ENCODE results near the gene EVA1B. TPM values are rescaled to one million over a fixed set of nuclear protein-coding genes. Genes with fewer than 3 reads are reported as not detected.

Gene EVA1B
- total and polyA plus RNA-seq, 7 donors: 2.6 to 13.7 (median 6.0) TPM

DNA sequence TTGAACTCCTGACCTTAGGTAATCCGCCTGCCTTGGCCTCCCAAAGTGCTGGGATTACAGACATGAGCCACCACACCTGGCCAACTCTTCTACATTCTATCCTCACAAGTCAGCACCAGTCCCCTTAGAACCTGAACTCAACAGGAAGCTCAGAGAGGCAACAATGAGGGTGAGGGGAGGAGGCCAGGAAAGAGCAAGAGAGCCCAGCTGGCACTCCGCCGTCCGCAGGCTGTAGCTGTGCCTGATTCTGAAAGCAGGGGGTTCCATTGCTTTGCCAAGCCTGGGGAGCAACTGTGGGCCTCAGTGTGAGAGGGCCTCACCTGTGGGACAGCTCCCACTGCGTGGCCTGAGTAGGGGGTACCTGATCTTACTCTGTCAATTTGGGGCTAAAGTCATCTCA, 43.6 kb upstream of the EVA1B start:
- no peaks in the 10 kb centered on the region for H3K27me3 ChIP-seq (ENCODE audit: insufficient read depth in 3 of 3, low read length in 2 of 3)
- H3K36me3 ChIP-seq (ENCODE audit: insufficient read depth in 1 of 2, low read depth in 1 of 2): peaks cover 3 to 48% of the 10 kb centered on the region in 2 donors
- H3K27ac ChIP-seq: peak overlapping the region; percentile 16
- ATAC-seq (no peak), DNase-seq (no peak)
- WGBS, 3 donors: 72 to 77% (median 77%) methylated on average over 5 of the region's 5 CpGs
- no peak overlapping the region for H3K4me3 ChIP-seq
- H3K9me3 ChIP-seq: no peaks in the 10 kb centered on the region
- TF ChIP-seq, protein P1, sequence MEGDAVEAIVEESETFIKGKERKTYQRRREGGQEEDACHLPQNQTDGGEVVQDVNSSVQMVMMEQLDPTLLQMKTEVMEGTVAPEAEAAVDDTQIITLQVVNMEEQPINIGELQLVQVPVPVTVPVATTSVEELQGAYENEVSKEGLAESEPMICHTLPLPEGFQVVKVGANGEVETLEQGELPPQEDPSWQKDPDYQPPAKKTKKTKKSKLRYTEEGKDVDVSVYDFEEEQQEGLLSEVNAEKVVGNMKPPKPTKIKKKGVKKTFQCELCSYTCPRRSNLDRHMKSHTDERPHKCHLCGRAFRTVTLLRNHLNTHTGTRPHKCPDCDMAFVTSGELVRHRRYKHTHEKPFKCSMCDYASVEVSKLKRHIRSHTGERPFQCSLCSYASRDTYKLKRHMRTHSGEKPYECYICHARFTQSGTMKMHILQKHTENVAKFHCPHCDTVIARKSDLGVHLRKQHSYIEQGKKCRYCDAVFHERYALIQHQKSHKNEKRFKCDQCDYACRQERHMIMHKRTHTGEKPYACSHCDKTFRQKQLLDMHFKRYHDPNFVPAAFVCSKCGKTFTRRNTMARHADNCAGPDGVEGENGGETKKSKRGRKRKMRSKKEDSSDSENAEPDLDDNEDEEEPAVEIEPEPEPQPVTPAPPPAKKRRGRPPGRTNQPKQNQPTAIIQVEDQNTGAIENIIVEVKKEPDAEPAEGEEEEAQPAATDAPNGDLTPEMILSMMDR (IDR thresholded peaks at IDR 0.05): no peak
- H3K4me1 ChIP-seq: peaks cover 56% of the 10 kb centered on the region
- intact Hi-C loops (cut with DNase I): loop anchor here in 1 of 2 donors (5.0 kb wide), 1 partner anchor 65 kb away; no protein-coding TSS in a partner anchor

- peak overlapping the region; percentile 24 for H3K27ac ChIP-seq
- H3K4me3 ChIP-seq: no peak overlapping the region
- intact Hi-C loops (cut with DNase I): loop anchor here in 1 of 2 donors (5.0 kb wide), 1 partner anchor 64 kb away; no protein-coding TSS in a partner anchor
- TF ChIP-seq, protein P1 (IDR thresholded peaks at IDR 0.05): no peak
- ATAC-seq: peak in 2 of 4 donors; percentile 20 to 23
- WGBS, 3 donors: 33 to 44% (median 33%) methylated on average over 18 of the region's 18 CpGs
- peaks cover 3 to 57% of the 10 kb centered on the region in 2 donors for H3K36me3 ChIP-seq (ENCODE audit: insufficient read depth in 1 of 2, low read depth in 1 of 2)
- no peaks in the 10 kb centered on the region for H3K9me3 ChIP-seq
- H3K4me1 ChIP-seq: peaks cover 47% of the 10 kb centered on the region
- H3K27me3 ChIP-seq (ENCODE audit: insufficient read depth in 3 of 3, low read length in 2 of 3): no peaks in the 10 kb centered on the region
- DNase-seq: peak in 1 of 2 donors; percentile 69
These were observed 42.7 kb upstream of the EVA1B start for GRCh38 chr1:36366091-36366661.

- DNase-seq (peak; percentile 66 to 84), ATAC-seq (peak in 1 of 4 donors; percentile 14)
- Histone ChIP-seq H3K9me3 (no peaks in the 10 kb centered on the region), H3K27ac (peak overlapping the region; percentile 24), H3K36me3 (ENCODE audit: insufficient read depth in 1 of 2, low read depth in 1 of 2) (peaks cover 3 to 65% of the 10 kb centered on the region in 2 donors), H3K4me1 (peaks cover 46% of the 10 kb centered on the region), H3K27me3 (ENCODE audit: insufficient read depth in 3 of 3, low read length in 2 of 3) (no peaks in the 10 kb centered on the region), H3K4me3 (no peak overlapping the region)
- intact Hi-C loops (cut with DNase I): loop anchor here in 1 of 2 donors (5.0 kb wide), 1 partner anchor 63 kb away; no protein-coding TSS in a partner anchor
- TF ChIP-seq, protein P1 (IDR thresholded peaks at IDR 0.05): no peak
- 55 to 88% (median 74%) methylated on average over 1 of the region's 1 CpG for WGBS, 3 donors
These were observed 41.9 kb upstream of the EVA1B start for GRCh38 chr1:36365381-36365780.

DNA sequence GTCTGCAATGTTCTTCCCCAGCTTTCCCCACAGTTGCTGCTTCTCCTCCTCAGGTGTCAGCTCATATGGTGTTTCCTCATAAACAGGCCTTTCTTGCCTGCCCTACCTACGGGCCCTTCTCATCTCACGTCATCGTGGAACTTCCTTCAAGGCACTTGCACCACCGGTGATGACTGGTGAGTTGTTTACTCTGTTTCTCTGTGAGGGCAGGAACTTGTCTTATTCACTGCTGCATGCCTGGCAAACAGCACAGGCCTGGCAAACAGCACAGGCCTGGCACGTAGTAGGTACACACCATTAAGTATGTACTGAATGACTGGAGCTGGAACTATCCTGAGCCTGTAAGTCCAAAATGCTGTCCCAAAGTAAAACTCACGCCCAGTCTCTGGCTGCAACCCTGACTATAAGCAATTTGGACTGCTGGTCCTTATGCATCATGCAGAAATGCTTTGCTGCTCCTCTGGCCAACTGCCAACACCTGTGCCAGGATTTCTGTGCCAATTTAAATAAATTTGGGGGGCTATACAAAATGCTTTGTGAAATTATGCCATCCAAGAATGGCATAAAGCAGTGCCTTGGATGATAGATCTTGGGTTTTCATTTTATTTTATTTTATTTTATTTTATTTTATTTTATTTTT, 36.6 kb upstream of the EVA1B start:
- intact Hi-C loops (cut with DNase I): no loop called here
- DNase-seq: no peak

More for the DNA sequence above, 36.6 kb upstream of the EVA1B start:
- TF ChIP-seq, protein P1 (IDR thresholded peaks at IDR 0.05): no peak
- no peak overlapping the region for H3K4me3 ChIP-seq
- peaks cover 6 to 87% of the 10 kb centered on the region in 2 donors for H3K36me3 ChIP-seq (ENCODE audit: insufficient read depth in 1 of 2, low read depth in 1 of 2)
- no peaks in the 10 kb centered on the region for H3K27me3 ChIP-seq (ENCODE audit: insufficient read depth in 3 of 3, low read length in 2 of 3)
- peak; percentile 15 to 59 (median 32) for ATAC-seq
- H3K9me3 ChIP-seq: no peaks in the 10 kb centered on the region
- 37 to 76% (median 54%) methylated on average over 6 of the region's 6 CpGs for WGBS, 3 donors
- H3K4me1 ChIP-seq: peaks cover 15% of the 10 kb centered on the region
- H3K27ac ChIP-seq: no peak overlapping the region
